Esophagus muscularis mucosa (tissue), 4 donors: Measurements from ENCODE around the gene CYP2S1.

Source experiments
- EP300 ChIP-seq: sonication (generic); formaldehyde crosslinking; IDR thresholded peaks from one replicate; pipeline ENCODE4 v1.6.1; 2017; ENCODE audit warnings: antibody characterized with exemption
- POLR2A ChIP-seq: fragments of 450-650 bp; IDR thresholded peaks from one replicate; pipeline ENCODE4 v1.6.1; 2017; ENCODE audit warnings: antibody characterized with exemption, moderate library complexity, mild to moderate bottlenecking, low read depth
- POLR2AphosphoS5 ChIP-seq, 2 donors: sonication (generic); formaldehyde crosslinking; IDR thresholded peaks; one replicate each; pipeline ENCODE4 v1.6.1; 2017; ENCODE audit warnings: antibody characterized with exemption in 2 of 2
- TF ChIP-seq, protein P1 (sequence below), 3 experiments: fragments of 200-600 bp in 2 of 3; fragments of 450-650 bp in 1 of 3; sonication (generic) in 2 of 3; IDR thresholded peaks; one replicate each; pipeline ENCODE4 v1.5.1; 2017 to 2019; ENCODE audit warnings: antibody characterized with exemption in 3 of 3, mild to moderate bottlenecking in 2 of 3, moderate library complexity in 1 of 3

GRCh38 chr19:41193430-41194156 lies 574 bp downstream of the CYP2S1 start:
- TF ChIP-seq, protein P1, sequence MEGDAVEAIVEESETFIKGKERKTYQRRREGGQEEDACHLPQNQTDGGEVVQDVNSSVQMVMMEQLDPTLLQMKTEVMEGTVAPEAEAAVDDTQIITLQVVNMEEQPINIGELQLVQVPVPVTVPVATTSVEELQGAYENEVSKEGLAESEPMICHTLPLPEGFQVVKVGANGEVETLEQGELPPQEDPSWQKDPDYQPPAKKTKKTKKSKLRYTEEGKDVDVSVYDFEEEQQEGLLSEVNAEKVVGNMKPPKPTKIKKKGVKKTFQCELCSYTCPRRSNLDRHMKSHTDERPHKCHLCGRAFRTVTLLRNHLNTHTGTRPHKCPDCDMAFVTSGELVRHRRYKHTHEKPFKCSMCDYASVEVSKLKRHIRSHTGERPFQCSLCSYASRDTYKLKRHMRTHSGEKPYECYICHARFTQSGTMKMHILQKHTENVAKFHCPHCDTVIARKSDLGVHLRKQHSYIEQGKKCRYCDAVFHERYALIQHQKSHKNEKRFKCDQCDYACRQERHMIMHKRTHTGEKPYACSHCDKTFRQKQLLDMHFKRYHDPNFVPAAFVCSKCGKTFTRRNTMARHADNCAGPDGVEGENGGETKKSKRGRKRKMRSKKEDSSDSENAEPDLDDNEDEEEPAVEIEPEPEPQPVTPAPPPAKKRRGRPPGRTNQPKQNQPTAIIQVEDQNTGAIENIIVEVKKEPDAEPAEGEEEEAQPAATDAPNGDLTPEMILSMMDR (IDR thresholded peaks at IDR 0.05): no peak
- TF ChIP-seq POLR2A (no peak), POLR2AphosphoS5 (IDR thresholded peaks at IDR 0.05) (no peak), EP300 (no peak)
